Measurements from ENCODE around the gene USH2A.

USH2A gene

DNA sequence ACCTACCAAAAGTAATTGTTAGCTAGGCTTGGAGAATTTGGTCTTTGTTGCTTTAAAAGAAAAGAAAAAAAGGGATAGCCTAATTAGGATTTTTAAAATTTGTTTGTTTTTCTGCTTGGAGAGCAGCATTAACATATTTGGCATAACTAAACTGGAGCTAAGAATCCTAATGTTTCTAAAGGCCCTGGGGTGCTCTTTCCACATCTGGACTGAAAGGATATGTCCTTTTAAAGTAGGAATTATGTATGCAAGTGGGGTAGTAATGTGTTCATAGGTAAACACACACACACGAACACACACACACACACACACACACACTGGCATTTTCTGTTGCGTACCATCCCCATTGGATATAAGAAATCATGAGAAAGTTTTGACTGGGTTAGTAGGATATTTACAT is 742.2 kb downstream of the USH2A start:
- no peak for DNase-seq

DNA sequence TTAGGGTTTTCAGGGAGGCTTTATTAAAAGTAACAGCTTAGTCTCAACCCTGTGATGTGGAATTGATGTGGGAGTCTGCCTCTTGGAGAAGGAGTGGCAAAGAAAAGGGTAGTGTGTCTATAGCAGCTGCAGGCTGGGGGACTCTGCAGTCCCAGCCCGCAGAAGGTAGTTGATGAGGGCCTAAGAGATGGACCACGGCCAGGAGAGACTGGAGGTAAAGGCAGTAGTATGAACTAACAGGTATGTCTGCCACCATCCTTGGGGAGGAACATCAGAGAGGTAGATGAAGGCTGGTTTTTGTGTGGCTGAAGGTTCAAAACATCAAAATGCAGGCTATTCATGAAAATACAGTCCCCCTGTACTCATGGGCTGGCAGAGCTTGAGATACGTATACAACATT is 744.0 kb downstream of the USH2A start:
- DNase-seq, result no peak

GRCh38 chr1:215677112-215677511 is 746.1 kb downstream of the USH2A start:
- DNase-seq, result no peak

DNA sequence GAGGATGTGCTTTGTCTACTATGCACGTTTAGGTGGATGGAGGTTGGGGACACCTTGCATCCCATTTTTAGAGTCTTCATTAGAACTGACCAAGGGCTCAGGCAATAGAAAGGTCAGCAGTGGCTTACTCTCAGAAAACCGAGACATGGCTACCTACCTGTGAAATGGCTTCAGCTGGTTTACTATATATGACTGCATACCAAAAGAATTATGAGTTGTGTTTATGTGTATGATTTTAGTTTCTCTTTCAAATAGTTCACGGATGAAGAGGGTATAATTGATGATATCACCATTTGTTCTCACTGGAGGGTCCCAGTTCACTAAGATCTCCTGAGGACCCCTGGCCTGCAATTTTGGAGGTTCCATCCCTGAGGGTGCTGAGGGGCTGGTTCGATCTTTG is 749.3 kb downstream of the USH2A start:
- no peak for DNase-seq

GRCh38 chr1:215672482-215672881 is 750.8 kb downstream of the USH2A start:
- DNase-seq, result no peak

- DNase-seq, result no peak
Observed at GRCh38 chr1:215669806-215670491, 753.3 kb downstream of the USH2A start.

DNA sequence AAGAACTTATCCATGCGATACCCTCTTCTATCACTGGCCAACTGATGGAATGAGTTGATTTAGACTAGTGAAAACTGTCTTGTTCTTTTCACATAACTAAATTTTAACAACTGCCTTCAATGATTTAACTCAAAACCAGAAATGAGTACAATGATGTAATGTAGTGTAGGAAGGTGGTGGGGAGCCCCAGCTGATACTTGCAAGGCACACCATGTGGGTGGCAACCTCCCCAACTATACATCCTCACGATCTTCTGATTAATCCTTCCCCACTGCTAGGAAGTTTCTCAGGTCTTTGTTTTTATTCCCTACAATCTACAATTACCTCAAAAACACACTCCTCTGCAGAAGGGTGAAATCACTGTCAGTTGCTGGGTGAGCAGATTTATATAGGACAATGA is 755.5 kb downstream of the USH2A start:
- no peak for DNase-seq

GRCh38 chr1:215665215-215665614 is 758.0 kb downstream of the USH2A start:
- DNase-seq, result no peak

DNA sequence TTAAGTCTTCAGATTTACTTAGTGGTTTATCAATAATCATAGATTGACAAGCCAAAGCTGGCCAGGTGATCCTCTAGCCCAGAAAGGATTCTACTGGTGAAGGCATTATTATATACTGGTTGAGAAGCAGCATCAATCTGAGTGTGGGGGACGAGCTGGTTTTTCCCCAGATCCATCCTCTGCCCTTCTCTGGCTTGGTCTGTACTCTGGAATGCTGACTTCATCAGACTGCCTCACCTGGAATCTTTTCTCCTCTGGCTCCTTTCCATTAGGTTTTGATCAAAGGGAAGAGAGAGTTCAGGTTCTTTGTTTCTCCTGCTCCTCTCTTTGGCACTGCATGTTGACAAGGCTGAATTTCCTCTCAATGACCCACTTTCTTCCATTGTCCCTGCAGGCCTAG is 762.2 kb downstream of the USH2A start:
- DNase-seq, result no peak

DNA sequence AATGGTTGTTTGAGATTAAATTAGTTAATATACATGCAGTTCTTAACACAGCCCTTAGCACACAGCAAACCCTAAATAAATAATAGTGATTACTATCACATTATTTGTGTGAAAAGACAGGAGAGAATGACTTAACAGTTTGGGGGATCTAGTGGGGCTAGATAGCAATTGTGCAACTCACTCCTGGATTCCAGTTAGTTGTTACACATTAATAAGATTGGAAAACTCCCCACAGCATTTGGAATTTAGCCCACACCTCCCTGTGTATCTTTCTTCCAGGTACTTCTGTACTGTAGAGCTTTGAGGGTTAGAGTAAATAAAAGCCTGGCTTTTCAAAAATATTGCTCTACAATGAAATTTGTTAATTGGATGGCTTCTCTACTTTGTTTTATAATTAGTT is 763.0 kb downstream of the USH2A start:
- no peak for DNase-seq

- DNase-seq, result no peak
Observed at GRCh38 chr1:215657047-215657446, 766.2 kb downstream of the USH2A start.

GRCh38 chr1:215652371-215652770 is 770.9 kb downstream of the USH2A start:
- DNase-seq, result no peak

DNA sequence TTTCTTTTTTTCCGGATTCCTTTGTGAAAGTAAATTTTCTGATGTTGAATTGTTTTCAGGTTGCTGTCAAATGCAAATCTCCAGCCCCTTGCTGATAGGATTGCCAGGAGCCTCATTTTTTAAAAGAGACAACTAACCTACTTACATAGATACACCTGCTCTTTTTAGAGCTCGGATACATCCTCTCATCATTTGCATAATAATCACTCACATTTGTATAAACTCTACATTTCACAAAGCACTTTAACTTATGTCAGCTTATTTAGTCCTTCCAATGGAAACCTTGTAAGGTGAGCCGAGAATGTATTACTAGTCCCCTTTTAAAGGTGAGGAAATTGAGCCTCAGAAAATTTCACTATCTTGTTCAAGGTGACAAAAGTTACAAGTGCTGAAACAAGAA is 771.4 kb downstream of the USH2A start:
- DNase-seq, result no peak

DNA sequence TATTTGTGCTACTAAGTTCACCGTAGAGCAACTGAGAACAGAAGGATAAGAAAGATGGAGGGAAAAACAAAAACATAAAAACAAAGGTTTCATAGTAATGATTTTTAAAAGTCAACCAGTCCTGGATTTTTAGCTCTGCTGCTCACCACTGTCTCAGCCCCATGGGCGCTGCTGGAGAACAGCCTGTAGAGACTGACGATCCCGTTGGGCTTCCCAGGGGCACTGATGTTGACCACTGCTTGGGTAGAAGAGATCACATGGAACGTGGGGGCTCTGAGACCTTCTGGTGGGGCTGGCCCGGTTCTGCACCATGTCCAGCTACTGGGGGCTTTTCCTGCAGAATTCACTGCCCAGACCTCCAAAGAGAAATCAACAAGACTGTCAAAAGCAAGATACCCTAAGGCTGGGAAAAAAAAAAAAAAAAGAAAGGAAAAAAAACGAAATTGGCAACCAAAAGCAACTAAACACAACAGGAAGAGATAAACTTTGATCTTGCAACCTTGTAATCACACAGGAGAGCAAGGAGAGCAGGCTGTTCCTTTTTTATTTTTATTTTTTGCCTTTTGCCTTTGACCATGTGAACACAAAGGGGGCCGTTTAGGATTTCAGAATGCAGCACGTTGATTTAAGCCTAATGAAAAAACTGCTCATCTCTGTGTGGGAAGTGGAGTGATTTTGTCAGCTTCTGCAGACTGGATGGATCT is 772.6 kb downstream of the USH2A start:
- no peak for DNase-seq

DNA sequence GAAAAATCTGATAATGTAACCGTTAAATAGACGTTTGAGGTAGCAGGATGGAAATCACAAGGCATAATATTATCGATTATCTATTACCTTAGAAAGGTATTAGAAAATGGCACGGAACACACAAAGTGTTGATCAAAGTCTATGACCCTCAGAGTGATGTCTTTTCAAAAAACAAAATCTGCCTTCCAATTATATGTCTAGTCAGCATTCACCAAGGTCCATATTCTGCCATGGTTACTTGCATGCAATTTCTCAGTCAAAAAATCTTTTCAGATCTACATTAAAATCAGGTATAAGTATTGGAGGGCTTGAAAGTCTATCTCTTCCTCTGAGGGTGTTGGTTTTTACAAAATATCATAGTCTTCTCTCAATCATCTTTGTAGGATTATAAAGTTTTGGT is 774.3 kb downstream of the USH2A start:
- DNase-seq, result no peak

DNA sequence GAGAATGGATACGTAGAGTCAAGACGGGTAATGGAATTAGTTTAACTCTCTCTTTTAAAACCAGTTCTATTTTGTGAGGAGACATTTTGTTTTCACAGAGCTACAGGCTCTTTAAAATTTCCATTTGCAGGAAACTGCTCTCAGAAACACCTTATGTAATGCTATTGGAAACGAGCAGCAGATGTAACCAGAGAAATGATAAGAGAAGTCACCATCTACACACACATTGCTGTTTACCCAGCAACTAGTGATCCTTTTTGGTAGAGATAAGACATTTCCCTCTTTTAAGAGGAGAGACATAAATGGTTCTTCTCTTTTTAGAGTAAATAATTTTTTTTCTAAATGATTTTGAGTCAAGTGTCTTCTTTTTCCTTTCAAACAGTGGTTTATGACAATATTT is 775.5 kb downstream of the USH2A start:
- DNase-seq, result no peak

- no peak for DNase-seq
Observed at GRCh38 chr1:215645861-215646260, 777.4 kb downstream of the USH2A start.

- no peak for DNase-seq
Observed at GRCh38 chr1:215645182-215645581, 778.1 kb downstream of the USH2A start.

DNA sequence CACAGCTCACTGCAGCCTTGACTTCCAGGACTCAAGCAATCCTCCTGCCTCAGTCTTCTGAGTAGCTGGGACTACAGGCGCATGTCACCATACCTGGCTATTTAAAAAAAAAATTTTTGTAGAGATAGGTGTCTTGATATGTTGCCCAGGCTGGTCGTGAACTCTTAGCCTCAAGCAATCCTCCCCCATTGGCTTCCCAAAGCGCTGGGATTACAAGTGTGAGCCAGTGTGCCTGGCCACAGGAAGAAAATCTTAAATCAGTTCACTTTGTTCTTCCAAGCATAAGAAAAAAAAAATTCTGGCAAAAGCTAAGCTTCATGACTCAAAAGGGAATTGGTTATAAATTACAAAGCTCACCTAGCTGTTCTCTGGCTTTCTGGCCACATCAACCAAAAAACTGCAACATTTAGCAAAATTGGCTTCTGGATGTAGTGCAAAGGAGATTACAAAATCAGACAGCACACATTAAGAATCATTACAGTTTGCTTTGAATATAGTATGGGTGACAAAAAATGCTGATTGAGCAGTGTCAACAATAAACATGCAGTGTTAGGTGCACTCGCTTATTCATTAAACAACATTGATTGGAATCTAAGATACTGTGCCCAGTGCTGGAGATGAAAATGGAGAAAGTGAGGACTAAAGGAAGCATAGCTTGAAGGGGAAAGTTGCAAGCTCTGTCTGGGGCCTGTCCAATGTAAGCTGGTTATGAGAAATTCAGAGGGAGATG is 779.5 kb downstream of the USH2A start:
- no peak for DNase-seq

DNA sequence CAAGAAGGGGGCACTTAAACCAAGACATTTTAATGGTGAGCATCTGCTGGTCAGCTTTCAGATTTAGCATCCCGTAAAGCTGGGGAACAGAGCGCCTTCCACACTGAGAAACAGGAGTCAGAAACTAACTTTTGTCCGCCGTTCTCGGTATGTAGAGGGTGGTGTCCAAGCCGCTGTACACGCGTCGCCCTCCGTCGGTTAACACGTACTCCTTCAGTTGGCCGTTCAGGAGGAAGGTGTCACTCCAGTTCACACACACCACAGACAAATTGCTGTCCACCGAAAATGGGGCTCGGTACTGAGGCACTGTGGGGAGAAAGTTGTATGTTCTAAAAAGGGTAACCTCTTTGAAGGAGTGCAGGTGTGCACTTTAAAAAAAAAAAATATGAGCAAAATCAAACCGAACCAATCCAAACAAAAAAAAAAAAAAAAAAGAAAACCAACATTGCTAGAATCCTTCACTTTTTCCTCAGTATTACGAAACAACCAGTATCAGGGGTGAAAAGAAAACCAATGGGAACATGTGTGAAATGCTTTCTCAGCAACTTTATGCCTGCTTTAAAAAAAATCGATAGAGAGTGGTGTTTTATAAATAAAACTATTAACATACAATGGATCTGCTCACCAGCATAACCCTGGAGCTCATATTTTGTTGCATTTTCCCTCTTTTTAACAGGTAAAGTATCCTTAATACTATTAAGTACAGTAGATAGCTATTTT is 782.7 kb downstream of the USH2A start:
- no peak for DNase-seq

DNA sequence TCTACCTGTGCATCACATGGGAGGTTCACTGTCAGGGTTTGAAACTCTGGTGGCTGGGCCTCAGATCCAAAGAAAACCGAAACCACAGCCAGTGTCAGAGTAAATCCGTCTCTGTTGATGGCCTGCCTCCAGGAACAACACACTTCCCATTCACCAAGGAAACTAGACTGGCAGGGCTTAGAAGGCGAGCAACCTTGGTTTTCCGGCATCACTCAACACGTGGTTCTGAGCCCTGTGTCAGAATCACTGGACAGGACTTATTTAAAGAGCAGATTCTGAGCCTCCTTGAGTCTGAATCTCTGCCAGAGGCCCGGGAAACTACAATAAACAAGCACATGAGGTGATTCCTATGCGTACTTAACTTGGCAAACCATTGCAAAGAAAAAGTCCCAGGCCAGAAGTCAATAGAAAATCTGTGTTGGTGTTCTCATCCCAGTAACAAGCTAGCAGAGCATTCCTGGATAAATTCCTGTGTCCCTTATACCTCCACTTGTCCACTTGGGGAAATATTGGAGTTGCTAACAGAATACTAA is 786.1 kb downstream of the USH2A start:
- DNase-seq, result peak; percentile 71

- DNase-seq, result no peak
Observed at GRCh38 chr1:215636258-215636965, 786.8 kb downstream of the USH2A start.

DNA sequence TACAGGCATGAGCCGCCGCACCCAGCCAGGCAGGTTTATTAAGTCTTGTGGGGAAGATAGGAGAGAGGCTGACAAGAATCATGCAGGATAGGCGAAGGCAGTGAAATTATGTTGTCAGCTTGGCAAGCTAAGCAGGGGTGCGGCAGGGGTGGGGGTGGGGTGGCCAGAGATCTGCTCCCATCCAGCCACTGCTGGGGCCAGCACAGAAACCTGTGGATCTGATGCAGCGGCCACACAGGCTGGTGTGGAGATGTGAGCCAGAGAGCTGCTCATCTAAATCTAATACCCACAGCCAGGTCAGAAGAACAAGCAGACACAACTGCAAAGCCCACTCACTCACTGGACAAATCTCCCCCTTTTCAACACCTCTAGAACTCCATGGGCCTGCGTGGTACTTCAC is 787.4 kb downstream of the USH2A start:
- DNase-seq, result peak; percentile 31
